HG03045 (cell line): Measurements from ENCODE around the gene PRIM2.
"Not testable (repeated sequence)": the region's sequence is repeated elsewhere in the genome, so short reads cannot be mapped to it uniquely, and the experiment has no call there.

ENCODE experiments used
- ATAC-seq: cut with Tn5 transposase; IDR thresholded peaks from one replicate; pipeline ENCODE4 v1.9.1; 2021; ENCODE audit warnings: mild to moderate bottlenecking, moderate library complexity; ENCODE audit not compliant: unreplicated experiment

PRIM2 gene

DNA sequence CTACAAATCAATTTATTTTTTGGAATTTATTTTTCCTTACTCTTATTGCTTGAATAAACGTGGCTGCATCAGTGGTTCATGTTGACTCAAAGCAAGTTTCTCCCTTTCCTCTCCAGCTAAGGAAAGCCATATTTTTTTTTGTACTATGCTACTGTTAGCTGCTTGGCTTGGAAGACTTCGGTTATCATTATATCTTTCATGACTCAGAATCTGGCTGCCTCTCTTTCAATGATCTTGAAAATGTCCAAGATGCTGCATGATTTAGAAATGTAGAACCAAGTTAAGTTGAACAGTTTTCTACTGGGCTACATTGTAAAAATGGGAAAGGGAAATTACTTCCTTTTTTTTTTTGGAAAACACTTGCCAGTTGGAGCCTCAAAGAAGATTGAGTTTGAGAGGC, 44.9 kb downstream of the PRIM2 start:
- ATAC-seq = not testable (repeated sequence)

GRCh38 chr6:57365076-57365583, 47.7 kb downstream of the PRIM2 start:
- ATAC-seq = not testable (repeated sequence)

- not testable (repeated sequence) for ATAC-seq
These were observed 51.7 kb downstream of the PRIM2 start for GRCh38 chr6:57368965-57369731.

DNA sequence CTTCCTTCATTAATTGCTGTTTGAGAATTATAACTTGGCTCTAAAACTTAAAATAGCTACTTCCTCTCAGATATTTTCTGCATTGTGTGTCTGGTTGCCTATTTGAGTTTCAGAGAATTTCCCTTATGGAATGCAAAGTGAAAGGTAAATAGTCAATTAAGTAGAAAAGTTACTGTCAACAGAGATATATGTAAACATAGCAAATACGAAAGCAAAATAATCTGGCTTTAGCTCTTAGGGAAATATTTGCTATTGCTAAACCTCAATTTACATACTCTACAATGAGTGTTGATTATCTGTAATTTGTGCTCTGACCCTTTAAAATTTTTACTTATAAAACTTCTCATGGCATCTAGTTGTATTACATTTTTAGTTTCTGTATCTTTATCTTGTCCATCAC, 54.3 kb downstream of the PRIM2 start:
- ATAC-seq = not testable (repeated sequence)

DNA sequence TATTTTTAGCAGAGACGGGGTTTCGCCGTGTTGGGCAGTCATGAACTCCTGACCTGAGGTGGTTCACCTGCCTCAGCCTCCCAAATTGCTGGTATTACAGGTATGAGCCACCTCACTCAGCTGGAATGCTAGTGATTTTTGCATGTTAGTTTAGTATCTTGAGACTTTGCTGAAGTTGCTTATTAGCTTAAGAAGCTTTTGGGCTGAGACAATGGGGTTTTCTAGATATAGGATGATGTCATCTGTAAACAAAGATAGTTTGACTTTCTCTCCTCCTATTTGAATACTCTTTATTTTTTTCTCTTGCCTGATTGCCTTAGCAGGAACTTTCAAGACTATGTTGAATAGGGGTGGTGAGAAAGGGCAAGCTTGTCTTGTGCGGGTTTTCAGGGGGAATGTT, 57.3 kb downstream of the PRIM2 start:
- not testable (repeated sequence) for ATAC-seq

DNA sequence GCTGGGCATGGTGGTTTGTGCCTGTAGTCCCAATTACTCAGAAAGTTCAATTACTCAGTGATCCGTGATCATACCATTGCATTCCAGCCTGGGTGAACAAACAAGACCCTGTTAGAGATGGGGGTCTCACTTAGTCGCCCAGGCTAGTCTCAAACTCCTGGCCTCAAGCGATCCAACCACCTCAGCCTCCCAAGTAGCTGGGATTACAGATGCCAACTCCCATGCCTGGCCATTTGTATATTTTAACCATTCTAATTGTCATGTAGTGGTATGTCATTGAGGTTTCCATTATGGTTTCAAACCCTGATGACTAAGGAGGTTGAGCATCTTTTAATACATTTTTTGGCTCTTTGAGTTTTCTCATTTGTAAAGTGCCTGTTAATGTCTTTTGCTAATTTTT, 58.7 kb downstream of the PRIM2 start:
- not testable (repeated sequence) for ATAC-seq

DNA sequence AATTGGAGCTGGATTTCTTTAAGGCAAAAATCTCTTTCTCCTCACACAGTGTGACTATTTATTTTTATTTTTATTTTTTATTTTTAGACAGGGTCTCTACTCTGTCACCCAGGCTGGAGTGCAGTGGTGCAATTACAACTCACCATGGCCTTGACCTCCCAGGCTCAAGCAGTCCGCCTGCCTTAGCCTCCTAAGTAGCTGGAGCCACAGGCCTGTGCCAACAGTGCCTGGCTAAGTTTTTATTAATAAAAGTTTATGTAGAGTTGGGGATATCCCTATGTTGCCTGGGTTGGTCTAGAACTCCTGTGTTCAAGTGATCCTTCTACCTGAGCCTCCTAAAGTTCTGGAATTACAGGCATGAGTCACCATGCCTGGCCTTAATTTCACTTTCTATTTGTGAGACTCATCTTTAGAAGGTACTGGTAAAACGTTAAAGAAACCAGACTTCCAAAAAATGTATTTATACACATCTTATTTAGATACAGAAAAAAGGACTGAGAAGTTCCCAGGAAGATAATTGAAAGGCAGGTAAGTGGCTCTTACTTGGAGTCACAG, 71.7 kb downstream of the PRIM2 start:
- ATAC-seq = not testable (repeated sequence)

- ATAC-seq = not testable (repeated sequence)
These were observed 73.4 kb downstream of the PRIM2 start for GRCh38 chr6:57390818-57391217.

GRCh38 chr6:57392047-57392446, 74.6 kb downstream of the PRIM2 start:
- not testable (repeated sequence) for ATAC-seq

GRCh38 chr6:57419341-57419740, 101.9 kb downstream of the PRIM2 start:
- ATAC-seq = not testable (repeated sequence)

- no peak for ATAC-seq
These were observed 104.1 kb downstream of the PRIM2 start for GRCh38 chr6:57421503-57421902.

DNA sequence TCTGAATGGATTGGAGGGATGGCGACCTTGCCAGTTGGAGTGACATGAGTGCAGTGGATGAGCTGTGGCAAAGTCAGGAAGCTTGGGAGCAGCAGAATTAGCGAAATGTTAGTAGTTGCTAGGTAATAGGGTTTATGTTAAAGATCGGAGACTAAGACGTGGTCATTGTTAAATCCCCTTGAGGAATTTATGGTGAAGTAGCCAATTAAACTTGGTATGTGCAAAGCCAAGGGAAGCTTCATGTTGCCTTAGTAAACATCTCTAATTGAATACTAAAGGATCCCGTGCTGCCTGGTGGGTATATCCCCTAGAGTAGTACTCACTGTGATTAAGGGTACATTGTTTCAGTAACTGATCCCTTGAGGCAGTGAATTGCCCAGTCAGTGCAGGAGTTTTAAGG, 106.0 kb downstream of the PRIM2 start:
- no peak for ATAC-seq

GRCh38 chr6:57431742-57432141, 114.3 kb downstream of the PRIM2 start:
- ATAC-seq = not testable (repeated sequence)

- ATAC-seq = no peak
These were observed 114.7 kb downstream of the PRIM2 start for GRCh38 chr6:57432157-57432556.

DNA sequence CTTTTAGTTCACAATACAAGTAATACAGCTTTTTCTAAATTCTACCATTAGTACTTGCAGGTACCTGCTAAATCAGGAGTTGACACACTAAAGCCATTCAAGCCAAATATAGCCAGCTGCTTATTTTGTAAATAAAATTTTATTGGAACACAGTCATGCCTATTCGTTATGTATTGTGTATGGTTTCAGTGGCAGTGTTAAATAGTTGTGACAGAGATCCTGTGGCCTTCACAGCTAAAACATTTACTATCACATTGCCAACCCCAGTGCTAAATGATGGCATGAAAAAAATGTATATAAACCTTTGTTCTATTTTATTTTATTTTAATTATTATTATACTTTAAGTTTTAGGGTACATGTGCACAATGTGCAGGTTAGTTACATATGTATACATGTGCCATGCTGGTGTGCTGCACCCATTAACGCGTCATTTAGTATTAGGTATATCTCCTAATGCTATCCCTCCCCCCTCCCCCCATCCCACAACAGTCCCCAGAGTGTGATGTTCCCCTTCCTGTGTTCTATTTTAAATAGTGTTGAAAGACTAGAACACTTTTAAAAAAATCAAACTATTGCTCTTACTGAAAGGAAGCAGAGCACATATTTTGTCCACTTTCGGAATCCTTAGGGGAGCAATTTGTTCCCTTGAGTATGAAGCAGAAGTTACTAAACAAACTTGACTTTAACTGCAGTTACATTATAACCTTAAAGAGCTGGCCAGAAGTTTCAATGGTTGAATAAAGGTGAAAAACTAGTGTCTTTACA, 115.7 kb downstream of the PRIM2 start:
- ATAC-seq = no peak

- not testable (repeated sequence) for ATAC-seq
These were observed 116.4 kb downstream of the PRIM2 start for GRCh38 chr6:57433790-57434189.

DNA sequence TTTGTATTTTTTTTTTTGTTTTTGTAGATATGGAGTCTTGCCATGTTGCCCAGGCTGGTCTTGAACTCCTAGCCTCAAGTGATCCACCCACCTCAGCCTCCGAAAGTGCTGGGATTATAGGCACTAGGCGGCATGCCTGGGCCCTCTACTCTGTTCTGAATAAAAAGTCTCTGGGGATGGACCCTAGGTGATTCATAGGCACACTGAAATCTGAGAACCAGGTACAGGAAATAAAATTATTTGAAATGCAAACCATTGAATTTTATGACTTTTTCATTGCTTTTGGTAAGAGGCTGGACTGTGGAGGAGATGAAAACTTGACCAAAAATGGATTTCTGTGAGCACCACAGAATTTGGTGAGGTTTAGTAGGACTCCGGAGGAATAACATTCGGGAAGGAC, 117.5 kb downstream of the PRIM2 start:
- ATAC-seq = no peak

DNA sequence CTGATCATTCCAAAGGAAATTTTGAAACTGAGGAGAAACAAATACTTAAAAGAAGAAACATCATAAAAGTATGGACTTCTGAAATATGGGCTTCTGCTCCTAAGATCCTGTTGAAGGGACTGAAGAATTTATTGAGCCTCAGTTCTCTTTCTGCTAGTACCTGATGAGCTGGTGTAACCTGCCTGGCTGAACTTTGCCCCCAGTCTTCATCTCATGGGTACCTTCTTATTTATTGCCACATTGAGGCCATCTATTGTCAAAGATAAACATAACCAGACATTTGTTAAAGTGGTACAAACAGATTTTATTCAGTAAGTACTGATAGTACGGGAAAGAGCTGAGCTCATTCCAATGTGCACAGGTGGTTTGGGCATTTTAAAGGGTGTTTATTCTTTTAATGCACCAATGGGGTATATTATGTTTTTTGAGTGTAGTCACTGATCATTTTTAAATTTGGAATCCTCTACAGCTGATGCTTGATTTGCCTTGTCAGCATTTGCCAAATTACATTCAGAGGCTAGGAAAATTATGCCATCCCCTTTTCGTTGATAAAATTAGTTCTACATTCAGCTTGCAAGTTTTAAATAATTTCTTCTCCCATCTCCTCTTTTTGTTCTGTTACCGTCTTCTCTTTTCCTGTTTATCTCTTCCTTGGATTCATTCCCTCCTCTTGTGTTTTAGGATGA, 118.2 kb downstream of the PRIM2 start:
- no peak for ATAC-seq

DNA sequence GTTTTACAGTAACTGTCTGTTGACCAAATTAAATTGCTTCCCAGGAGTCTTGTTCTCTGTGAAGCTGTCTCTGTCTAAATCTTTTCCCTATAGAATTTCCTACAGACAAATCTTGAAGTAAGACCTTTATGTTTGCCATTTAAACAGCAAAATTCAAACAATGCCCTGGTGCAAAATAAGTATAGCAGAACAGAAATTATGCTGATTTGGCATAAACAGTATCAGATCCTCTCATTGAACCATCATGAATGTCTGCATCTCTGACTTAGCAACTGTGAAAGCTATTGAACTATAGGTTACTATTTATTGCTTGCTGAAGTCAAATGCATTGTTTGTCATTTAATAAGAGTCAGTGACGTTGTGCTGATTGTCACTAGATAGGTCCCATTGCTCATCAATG, 123.3 kb downstream of the PRIM2 start:
- not testable (repeated sequence) for ATAC-seq

- ATAC-seq = not testable (repeated sequence)
These were observed 124.7 kb downstream of the PRIM2 start for GRCh38 chr6:57442133-57442532.

DNA sequence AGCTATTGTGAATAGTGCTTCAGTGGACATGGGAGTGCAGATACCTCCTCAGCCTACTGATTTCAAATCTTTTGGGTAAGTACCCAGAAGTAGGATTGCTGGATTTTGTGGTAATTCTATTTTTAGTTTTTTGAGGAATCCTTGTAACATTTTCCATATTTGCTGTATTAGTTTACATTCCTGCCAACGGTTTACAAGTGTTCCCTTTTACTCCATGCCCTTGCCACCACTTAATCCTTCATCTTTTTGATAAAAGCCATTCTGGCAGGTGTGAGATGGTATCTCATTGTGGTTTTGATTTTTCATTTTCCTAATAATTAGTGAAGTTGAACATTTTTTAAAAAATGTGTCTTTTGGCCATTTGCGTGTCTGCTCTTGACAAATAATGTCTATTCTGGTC, 125.8 kb downstream of the PRIM2 start:
- not testable (repeated sequence) for ATAC-seq
